ENCODE data around the gene HS3ST4.

Gene HS3ST4

DNA sequence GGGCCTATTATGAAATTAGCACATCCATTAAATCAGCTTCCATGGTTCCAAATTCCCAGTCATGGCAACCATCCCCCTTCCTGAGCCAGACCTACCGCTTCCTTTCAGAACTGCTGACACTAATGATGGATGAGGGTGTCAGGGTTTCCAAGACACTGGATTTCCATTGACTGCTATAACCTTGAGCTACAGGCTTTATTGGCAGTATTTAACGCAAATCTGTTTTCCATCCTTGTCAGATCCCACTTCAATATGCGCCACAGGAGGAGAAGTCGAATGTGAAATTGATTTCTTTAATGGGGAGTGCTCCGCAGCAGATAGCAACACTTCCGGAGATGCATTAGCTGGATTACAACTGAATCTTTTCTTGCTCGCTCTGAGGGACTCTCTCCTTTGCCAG, 197.1 kb downstream of the HS3ST4 start:
- Histone ChIP-seq H3K27me3 (ENCODE audit: control insufficient read depth, insufficient read depth, low read length) (no peaks in the 10 kb centered on the region), H3K36me3 (ENCODE audit: control insufficient read depth, insufficient read depth, low read length) (no peaks in the 10 kb centered on the region), H3K4me3 (ENCODE audit: low read length) (no peak overlapping the region), H3K9ac (ENCODE audit: low read length) (no peak overlapping the region), H3K4me1 (ENCODE audit: control insufficient read depth, insufficient read depth, low read length) (no peaks in the 10 kb centered on the region), H3K27ac (ENCODE audit: low read depth, low read length) (no peak overlapping the region)

DNA sequence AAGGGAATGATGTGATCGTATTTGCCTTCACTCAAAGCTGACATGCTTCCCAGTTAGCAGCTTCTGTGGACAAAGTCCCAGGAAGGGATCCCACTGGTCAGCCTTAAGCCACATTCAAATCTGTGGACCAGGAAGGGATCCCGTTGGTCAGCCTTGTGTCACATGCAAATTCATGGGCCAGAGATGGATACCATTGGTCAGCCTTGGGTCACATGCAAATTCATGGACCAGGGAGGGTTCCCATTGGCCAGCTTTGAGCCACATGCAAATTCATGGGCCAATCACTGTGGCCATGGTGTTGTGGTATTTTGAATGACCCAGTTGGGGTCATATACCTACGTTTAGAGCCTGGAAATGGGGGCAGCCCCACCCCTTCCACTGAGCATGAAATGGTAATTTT, 201.6 kb downstream of the HS3ST4 start:
- Histone ChIP-seq H3K27me3 (ENCODE audit: control insufficient read depth, insufficient read depth, low read length) (peaks cover 2% of the 10 kb centered on the region), H3K4me3 (ENCODE audit: low read length) (no peak overlapping the region), H3K9ac (ENCODE audit: low read length) (no peak overlapping the region), H3K4me1 (ENCODE audit: control insufficient read depth, insufficient read depth, low read length) (no peaks in the 10 kb centered on the region), H3K27ac (ENCODE audit: low read depth, low read length) (no peak overlapping the region), H3K36me3 (ENCODE audit: control insufficient read depth, insufficient read depth, low read length) (no peaks in the 10 kb centered on the region)

DNA sequence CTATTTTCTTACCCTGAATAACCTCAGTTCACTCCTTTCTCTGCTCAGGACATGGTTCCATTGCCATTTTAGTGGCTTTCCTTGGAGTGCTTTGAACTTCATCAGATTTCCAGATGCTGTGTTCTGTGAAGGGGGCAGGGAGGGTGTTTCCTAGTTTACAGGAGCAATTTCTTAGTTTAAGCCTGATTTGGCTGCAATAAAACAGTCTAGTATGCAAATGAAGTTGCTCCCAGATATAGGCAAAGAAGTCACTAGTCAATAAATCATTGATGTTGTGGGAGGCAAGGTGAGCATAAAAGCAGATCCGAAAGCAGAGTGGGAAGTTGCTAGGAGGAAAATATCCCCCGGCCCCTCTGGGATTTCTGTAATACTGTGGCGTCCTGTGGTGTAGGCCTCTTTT, 202.3 kb downstream of the HS3ST4 start:
- no peaks in the 10 kb centered on the region for H3K4me1 ChIP-seq (ENCODE audit: control insufficient read depth, insufficient read depth, low read length)
- H3K9ac ChIP-seq (ENCODE audit: low read length) = no peak overlapping the region
- no peak overlapping the region for H3K27ac ChIP-seq (ENCODE audit: low read depth, low read length)
- peaks cover 2% of the 10 kb centered on the region for H3K27me3 ChIP-seq (ENCODE audit: control insufficient read depth, insufficient read depth, low read length)
- no peak overlapping the region for H3K4me3 ChIP-seq (ENCODE audit: low read length)
- no peaks in the 10 kb centered on the region for H3K36me3 ChIP-seq (ENCODE audit: control insufficient read depth, insufficient read depth, low read length)

DNA sequence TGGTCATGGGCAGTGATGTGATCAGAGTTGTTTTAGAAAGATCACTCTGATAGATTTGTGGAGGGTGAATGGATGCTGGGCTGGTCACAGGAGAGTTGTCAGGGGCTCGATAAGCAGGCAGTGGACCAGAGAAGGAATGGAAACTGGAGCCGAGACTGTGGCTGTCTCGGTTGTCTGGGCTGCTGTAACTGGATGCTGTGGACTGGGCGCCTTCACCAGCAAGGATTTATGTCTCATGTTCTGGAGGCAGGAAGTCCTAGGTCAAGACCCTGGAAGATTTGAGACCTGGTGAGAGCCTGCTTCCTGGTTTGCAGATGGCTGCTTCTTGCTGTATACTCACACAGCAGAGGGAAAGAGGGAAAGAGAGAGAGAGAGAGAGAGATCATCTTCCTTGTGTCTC, 203.6 kb downstream of the HS3ST4 start:
- Histone ChIP-seq H3K9ac (ENCODE audit: low read length) (no peak overlapping the region), H3K36me3 (ENCODE audit: control insufficient read depth, insufficient read depth, low read length) (no peaks in the 10 kb centered on the region), H3K4me3 (ENCODE audit: low read length) (no peak overlapping the region), H3K27ac (ENCODE audit: low read depth, low read length) (no peak overlapping the region), H3K27me3 (ENCODE audit: control insufficient read depth, insufficient read depth, low read length) (peaks cover 2% of the 10 kb centered on the region), H3K4me1 (ENCODE audit: control insufficient read depth, insufficient read depth, low read length) (no peaks in the 10 kb centered on the region)

DNA sequence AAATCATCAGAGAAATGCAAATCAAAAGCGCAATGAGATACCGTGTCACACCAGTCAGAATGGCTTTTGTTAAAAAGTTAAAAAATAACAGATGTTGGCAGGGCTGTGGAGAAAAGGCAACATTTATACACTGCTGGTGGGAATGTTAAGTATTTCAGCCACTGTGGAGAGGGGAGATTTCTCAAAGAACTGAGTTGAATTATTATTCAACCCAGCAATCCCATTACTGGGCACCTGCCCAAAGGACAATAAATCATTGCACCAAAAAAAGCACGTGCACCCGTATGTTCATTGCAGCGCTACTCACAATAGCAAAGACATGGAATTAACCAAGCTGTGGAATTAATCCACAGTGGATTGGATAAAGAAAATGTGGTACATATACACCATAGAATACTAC, 204.7 kb downstream of the HS3ST4 start:
- Histone ChIP-seq H3K36me3 (ENCODE audit: control insufficient read depth, insufficient read depth, low read length) (no peaks in the 10 kb centered on the region), H3K27me3 (ENCODE audit: control insufficient read depth, insufficient read depth, low read length) (peaks cover 2% of the 10 kb centered on the region), H3K27ac (ENCODE audit: low read depth, low read length) (no peak overlapping the region), H3K4me3 (ENCODE audit: low read length) (no peak overlapping the region), H3K9ac (ENCODE audit: low read length) (no peak overlapping the region), H3K4me1 (ENCODE audit: control insufficient read depth, insufficient read depth, low read length) (no peaks in the 10 kb centered on the region)

GRCh38 chr16:25897702-25898101, 205.9 kb downstream of the HS3ST4 start:
- H3K4me1 ChIP-seq (ENCODE audit: control insufficient read depth, insufficient read depth, low read length) = no peaks in the 10 kb centered on the region
- H3K4me3 ChIP-seq (ENCODE audit: low read length) = no peak overlapping the region
- no peaks in the 10 kb centered on the region for H3K36me3 ChIP-seq (ENCODE audit: control insufficient read depth, insufficient read depth, low read length)
- H3K27ac ChIP-seq (ENCODE audit: low read depth, low read length) = no peak overlapping the region
- peaks cover 2% of the 10 kb centered on the region for H3K27me3 ChIP-seq (ENCODE audit: control insufficient read depth, insufficient read depth, low read length)
- no peak overlapping the region for H3K9ac ChIP-seq (ENCODE audit: low read length)

DNA sequence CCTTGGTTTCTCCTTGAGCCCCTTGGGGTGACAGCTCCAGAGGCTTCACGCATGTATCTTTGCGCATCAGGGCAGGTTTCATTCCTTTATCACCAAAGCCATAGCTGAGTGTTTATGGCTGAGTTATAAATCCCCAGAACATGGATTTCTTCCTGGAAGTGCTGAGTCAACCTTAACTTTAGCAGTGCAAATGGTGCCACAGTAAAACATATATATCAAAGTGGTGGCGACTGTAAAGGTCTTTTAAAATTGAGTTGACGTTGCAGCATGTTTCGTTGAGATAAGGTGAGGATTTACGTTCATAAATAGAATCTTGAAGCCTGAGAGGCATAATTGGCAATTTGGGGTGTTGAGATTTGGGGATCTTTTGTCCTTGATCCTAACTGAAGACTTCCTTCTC, 214.1 kb downstream of the HS3ST4 start:
- Histone ChIP-seq H3K27me3 (ENCODE audit: control insufficient read depth, insufficient read depth, low read length) (no peaks in the 10 kb centered on the region), H3K36me3 (ENCODE audit: control insufficient read depth, insufficient read depth, low read length) (no peaks in the 10 kb centered on the region), H3K9ac (ENCODE audit: low read length) (no peak overlapping the region), H3K27ac (ENCODE audit: low read depth, low read length) (no peak overlapping the region), H3K4me1 (ENCODE audit: control insufficient read depth, insufficient read depth, low read length) (no peaks in the 10 kb centered on the region), H3K4me3 (ENCODE audit: low read length) (no peak overlapping the region)

GRCh38 chr16:25910971-25911370, 219.2 kb downstream of the HS3ST4 start:
- H3K4me3 ChIP-seq (ENCODE audit: low read length) = no peak overlapping the region
- H3K27ac ChIP-seq (ENCODE audit: low read depth, low read length) = no peak overlapping the region
- no peaks in the 10 kb centered on the region for H3K4me1 ChIP-seq (ENCODE audit: control insufficient read depth, insufficient read depth, low read length)
- no peaks in the 10 kb centered on the region for H3K36me3 ChIP-seq (ENCODE audit: control insufficient read depth, insufficient read depth, low read length)
- no peak overlapping the region for H3K9ac ChIP-seq (ENCODE audit: low read length)
- H3K27me3 ChIP-seq (ENCODE audit: control insufficient read depth, insufficient read depth, low read length) = peaks cover 2% of the 10 kb centered on the region

GRCh38 chr16:25912321-25912720, 220.6 kb downstream of the HS3ST4 start:
- Histone ChIP-seq H3K27me3 (ENCODE audit: control insufficient read depth, insufficient read depth, low read length) (peaks cover 2% of the 10 kb centered on the region), H3K9ac (ENCODE audit: low read length) (no peak overlapping the region), H3K36me3 (ENCODE audit: control insufficient read depth, insufficient read depth, low read length) (no peaks in the 10 kb centered on the region), H3K4me1 (ENCODE audit: control insufficient read depth, insufficient read depth, low read length) (no peaks in the 10 kb centered on the region), H3K27ac (ENCODE audit: low read depth, low read length) (no peak overlapping the region), H3K4me3 (ENCODE audit: low read length) (no peak overlapping the region)

DNA sequence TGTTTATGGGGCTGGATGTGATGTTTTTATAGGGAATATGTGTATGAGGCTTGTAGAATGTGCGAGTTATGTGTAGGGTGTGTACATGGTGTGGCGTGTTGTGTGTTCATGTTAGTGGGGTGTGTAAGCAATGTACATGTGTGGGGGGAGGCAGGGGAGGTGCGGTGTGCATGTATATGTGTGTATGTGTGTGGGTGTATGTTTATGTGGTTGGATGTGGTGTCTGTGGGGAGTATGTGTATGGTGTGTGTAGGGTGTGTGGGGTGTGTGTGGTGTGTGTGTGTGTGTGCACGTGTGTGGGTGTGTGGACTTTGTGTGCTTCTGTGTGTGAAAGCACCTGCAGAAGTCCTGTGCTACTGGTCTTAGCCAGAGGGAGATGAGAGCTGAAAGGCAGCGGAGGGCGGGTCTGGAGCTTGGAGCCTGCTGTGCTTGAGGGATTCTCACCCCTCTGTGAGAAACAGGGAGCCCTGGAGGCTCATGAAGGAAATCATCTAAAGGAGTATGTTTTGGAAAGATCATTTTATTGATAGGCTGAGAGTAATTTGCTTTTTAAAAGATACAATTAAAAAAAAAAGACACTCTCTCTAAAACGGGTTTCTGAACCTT, 222.7 kb downstream of the HS3ST4 start:
- Histone ChIP-seq H3K9ac (ENCODE audit: low read length) (no peak overlapping the region), H3K36me3 (ENCODE audit: control insufficient read depth, insufficient read depth, low read length) (no peaks in the 10 kb centered on the region), H3K4me3 (ENCODE audit: low read length) (no peak overlapping the region), H3K27ac (ENCODE audit: low read depth, low read length) (no peak overlapping the region), H3K4me1 (ENCODE audit: control insufficient read depth, insufficient read depth, low read length) (no peaks in the 10 kb centered on the region), H3K27me3 (ENCODE audit: control insufficient read depth, insufficient read depth, low read length) (peaks cover 2% of the 10 kb centered on the region)

GRCh38 chr16:25916037-25916436, 224.3 kb downstream of the HS3ST4 start:
- Histone ChIP-seq H3K9ac (ENCODE audit: low read length) (no peak overlapping the region), H3K4me1 (ENCODE audit: control insufficient read depth, insufficient read depth, low read length) (no peaks in the 10 kb centered on the region), H3K4me3 (ENCODE audit: low read length) (no peak overlapping the region), H3K27ac (ENCODE audit: low read depth, low read length) (no peak overlapping the region), H3K27me3 (ENCODE audit: control insufficient read depth, insufficient read depth, low read length) (peaks cover 2% of the 10 kb centered on the region), H3K36me3 (ENCODE audit: control insufficient read depth, insufficient read depth, low read length) (no peaks in the 10 kb centered on the region)

DNA sequence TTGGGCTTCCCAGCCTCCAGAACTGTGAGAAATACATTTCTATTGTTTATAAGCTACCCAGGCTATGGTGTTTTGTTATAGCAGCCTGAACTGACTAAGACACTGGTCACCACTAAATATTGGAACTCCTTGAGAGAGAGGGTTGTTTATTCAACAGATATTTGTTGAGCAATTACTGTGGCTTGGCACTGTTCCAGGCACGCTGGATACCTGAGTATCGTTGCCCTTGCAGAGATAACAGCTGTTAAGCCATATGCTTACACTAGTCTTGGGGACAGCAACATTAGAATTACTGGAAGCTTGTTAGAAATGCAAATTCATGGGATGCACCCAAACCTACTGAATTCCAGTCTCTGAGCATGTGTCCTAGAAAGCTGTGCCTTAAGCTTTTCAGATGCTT, 230.7 kb downstream of the HS3ST4 start:
- Histone ChIP-seq H3K36me3 (ENCODE audit: control insufficient read depth, insufficient read depth, low read length) (no peaks in the 10 kb centered on the region), H3K27me3 (ENCODE audit: control insufficient read depth, insufficient read depth, low read length) (no peaks in the 10 kb centered on the region), H3K4me3 (ENCODE audit: low read length) (no peak overlapping the region), H3K4me1 (ENCODE audit: control insufficient read depth, insufficient read depth, low read length) (no peaks in the 10 kb centered on the region), H3K27ac (ENCODE audit: low read depth, low read length) (no peak overlapping the region), H3K9ac (ENCODE audit: low read length) (no peak overlapping the region)

GRCh38 chr16:25925421-25925820, 233.7 kb downstream of the HS3ST4 start:
- H3K27ac ChIP-seq (ENCODE audit: low read depth, low read length) = no peak overlapping the region
- H3K4me3 ChIP-seq (ENCODE audit: low read length) = no peak overlapping the region
- H3K4me1 ChIP-seq (ENCODE audit: control insufficient read depth, insufficient read depth, low read length) = no peaks in the 10 kb centered on the region
- H3K9ac ChIP-seq (ENCODE audit: low read length) = no peak overlapping the region
- no peaks in the 10 kb centered on the region for H3K27me3 ChIP-seq (ENCODE audit: control insufficient read depth, insufficient read depth, low read length)
- H3K36me3 ChIP-seq (ENCODE audit: control insufficient read depth, insufficient read depth, low read length) = no peaks in the 10 kb centered on the region
